Activated naive CD8-positive, alpha-beta T cell treated with anti-CD3 and anti-CD28 coated beads for 36 hours (primary cell): ENCODE measurements around the gene CCDC89. TPM values are rescaled to one million over a fixed set of nuclear protein-coding genes. Genes with fewer than 3 reads are reported as not detected.

Source experiments
- DNase-seq: peaks from one replicate; pipeline ENCODE4 v3.0.0; 2021
- H3K27ac Mint-ChIP-seq: one replicate; pipeline ENCODE4 v1.8.0; 2022; ENCODE audit warnings: mild to moderate bottlenecking, moderate library complexity, mixed read lengths
- H3K27me3 Mint-ChIP-seq: one replicate; pipeline ENCODE4 v1.8.0; 2022; ENCODE audit warnings: mild to moderate bottlenecking, mixed read lengths
- H3K36me3 Mint-ChIP-seq: one replicate; pipeline ENCODE4 v1.8.0; 2021; ENCODE audit warnings: mild to moderate bottlenecking, mixed read lengths
- H3K4me1 Mint-ChIP-seq: one replicate; pipeline ENCODE4 v1.8.0; 2021; ENCODE audit warnings: mixed read lengths
- H3K4me3 Mint-ChIP-seq: one replicate; pipeline ENCODE4 v1.8.0; 2022; ENCODE audit warnings: mild to moderate bottlenecking, moderate library complexity, mixed read lengths
- H3K9me3 Mint-ChIP-seq: one replicate; pipeline ENCODE4 v1.8.0; 2022; ENCODE audit warnings: mixed read lengths
- total RNA-seq, 2 experiments: library from RNA; stranded (reverse); gene quantifications; one replicate each; pipeline ENCODE4 v1.2.3, GENCODE V29; 2021

The CCDC89 gene
- total RNA-seq: not detected

DNA sequence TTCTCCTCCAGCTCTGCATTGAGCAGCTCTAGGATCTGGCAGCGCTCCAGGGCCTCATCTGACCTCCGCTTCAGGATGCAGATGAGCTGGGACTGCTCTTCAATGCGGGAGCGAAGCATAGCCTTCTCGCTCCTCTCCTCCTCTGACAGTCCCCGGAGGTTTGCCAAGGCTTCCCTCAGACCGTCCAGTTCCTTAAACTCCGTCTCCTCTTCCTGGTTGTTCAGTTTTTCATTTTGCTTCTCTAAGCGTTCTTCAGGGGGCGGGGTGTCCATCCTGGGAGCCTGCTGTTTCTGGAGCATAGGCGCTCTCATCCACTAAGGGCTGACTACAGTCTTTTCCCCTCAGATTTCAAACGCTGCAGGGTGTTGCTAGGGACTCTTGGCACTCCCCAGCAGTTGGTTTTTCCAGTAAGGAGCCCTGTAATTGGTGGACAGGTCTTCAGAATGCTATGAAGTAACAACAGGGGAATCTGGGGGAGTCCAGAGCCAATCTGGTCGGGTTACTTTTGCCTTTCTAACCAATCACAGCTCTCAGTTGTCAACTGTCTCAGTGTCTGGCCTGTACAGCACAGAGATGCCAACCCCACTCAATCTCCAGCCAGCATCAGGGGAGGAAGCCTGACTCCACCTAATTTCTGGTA lies at the start of gene CCDC89:
TSS of gene CCDC89 (minus strand) at position 376 of the 640 bp plus-strand sequence. CDS start at position 311, 65 bp downstream.
- Mint-ChIP-seq H3K4me1 (peaks cover 11% of the 10 kb centered on the region), H3K4me3 (no peak within 1 kb of the TSS), H3K36me3 (peaks cover 5% of the 10 kb centered on the region), H3K9me3 (no peaks in the 10 kb centered on the region), H3K27ac (no peak within 1 kb of the TSS), H3K27me3 (no peaks in the 10 kb centered on the region)
- DNase-seq: no peak

DNA sequence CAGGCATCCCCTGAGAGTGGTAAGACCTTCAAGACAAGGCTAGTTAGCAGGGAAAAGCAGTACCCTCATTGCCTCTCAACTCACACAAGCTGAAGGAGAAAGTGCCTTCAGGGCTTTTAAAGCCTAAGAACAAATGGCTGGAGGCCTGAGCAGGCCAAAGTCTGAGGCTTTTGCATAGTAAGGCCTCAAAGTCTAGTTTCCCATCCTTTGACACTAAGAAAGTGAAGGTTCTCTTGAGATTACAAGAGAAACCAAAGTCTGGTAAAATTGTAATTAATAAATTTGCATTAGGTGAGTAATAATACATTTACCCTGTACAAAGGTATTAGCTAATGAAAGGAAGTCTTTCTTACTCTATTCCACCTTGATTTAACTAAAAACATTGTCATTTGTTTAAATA lies 47.0 kb upstream of the CCDC89 start:
- no peak for DNase-seq
- Mint-ChIP-seq H3K27me3 (no peaks in the 10 kb centered on the region), H3K36me3 (peaks cover 11% of the 10 kb centered on the region), H3K4me3 (no peak overlapping the region), H3K27ac (no peak overlapping the region), H3K9me3 (peaks cover 3% of the 10 kb centered on the region), H3K4me1 (peaks cover 10% of the 10 kb centered on the region)

DNA sequence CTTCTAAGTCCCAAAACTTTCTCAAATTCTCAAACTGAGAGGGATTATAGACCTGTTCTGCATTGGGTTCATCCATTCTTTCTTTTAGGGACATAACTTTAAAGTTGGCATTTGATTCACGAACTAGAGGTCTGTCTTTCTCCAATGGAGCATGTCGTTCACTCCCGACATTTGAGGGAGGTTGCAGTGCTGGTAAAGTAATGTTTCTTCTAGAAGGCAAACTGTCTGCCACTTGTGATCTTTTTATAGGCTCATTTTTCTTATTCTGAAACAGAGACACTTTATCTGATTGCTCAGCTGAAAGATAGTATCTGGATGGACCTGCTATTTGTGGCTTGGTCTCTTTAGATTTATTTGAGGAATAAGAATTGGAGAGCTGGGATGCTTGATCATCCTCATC lies 40.4 kb upstream of the CCDC89 start:
- Mint-ChIP-seq H3K9me3 (peaks cover 3% of the 10 kb centered on the region), H3K27me3 (no peaks in the 10 kb centered on the region), H3K27ac (no peak overlapping the region)

DNA sequence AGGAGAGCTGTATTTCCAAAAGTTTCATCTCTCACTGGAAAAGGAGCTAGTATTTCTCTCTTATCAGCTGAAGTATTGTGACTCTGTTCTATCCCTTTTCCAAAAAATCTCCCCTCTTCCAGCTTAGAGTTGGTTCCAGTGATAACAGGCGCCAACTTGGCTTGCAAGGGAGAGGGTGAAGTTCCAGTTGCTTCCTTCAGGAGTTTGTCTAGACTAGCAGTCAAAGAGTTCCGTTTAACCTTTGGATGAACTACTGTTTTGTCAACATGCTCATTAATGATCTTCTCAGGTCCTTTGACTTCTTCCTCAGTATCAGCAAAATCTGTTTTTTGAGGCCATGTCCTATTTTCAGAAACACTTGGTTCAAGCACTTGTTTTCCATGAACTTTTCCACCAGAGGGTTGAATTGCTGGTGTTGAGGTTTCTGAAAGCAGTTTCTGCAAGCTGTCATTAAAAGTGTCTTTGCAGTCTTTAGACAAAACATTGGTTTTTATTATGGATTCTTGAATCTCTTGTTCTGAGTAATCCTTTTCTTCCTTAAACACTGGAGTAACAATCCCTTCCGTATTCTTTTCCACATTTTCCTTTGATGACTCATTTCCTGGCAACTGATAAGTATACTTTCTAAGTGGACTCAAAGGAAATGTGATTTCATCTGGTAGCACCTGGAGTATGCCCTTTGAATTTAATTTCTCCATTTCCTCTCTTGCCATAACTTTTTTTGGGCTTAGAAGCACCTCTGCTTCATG lies 39.7 kb upstream of the CCDC89 start:
- Mint-ChIP-seq H3K27me3 (no peaks in the 10 kb centered on the region), H3K36me3 (peaks cover 12% of the 10 kb centered on the region), H3K4me1 (no peaks in the 10 kb centered on the region), H3K27ac (no peak overlapping the region), H3K4me3 (no peak overlapping the region), H3K9me3 (peaks cover 2% of the 10 kb centered on the region)
- no peak for DNase-seq

More for the DNA sequence above, 40.4 kb upstream of the CCDC89 start:
- Mint-ChIP-seq H3K4me1 (no peaks in the 10 kb centered on the region), H3K36me3 (peaks cover 14% of the 10 kb centered on the region), H3K4me3 (no peak overlapping the region)
- DNase-seq: no peak

DNA sequence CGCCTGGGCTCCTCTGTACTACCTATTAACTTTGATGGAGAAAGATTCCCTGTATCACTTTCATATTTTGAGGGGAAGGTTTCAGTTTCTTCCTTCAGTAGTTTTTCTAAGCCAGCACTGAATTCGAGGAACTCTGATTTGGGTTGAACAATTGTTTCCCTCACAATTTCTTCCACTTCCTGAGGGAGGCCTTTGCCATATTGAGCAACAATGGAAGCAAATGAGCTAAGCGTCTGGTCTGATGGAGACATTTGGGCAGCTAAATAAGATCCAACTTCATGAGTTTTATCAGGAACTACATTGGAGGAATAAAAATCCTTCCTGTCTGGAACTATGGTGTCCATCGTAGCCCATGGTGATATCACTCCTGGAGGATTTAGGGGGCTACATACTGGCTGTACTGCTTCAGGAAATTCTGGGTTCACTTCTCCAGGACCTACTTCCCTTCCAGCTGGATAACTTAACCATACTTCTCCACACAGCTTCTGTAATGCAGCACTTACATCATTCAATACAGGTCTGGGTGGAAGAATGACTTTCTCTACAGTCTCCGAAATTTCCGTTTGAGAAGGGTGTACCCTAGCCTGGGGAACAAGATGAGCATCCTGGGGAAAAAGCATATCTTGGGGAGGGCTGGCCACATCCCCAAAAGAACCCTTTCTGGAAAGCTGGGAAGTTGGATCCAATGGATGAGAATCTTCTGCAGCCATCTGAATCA lies 38.9 kb upstream of the CCDC89 start:
- peaks cover 9% of the 10 kb centered on the region for H3K36me3 Mint-ChIP-seq
- H3K27me3 Mint-ChIP-seq: no peaks in the 10 kb centered on the region
- DNase-seq: no peak
- no peak overlapping the region for H3K27ac Mint-ChIP-seq
- H3K4me3 Mint-ChIP-seq: no peak overlapping the region
- H3K4me1 Mint-ChIP-seq: no peaks in the 10 kb centered on the region
- H3K9me3 Mint-ChIP-seq: no peaks in the 10 kb centered on the region

DNA sequence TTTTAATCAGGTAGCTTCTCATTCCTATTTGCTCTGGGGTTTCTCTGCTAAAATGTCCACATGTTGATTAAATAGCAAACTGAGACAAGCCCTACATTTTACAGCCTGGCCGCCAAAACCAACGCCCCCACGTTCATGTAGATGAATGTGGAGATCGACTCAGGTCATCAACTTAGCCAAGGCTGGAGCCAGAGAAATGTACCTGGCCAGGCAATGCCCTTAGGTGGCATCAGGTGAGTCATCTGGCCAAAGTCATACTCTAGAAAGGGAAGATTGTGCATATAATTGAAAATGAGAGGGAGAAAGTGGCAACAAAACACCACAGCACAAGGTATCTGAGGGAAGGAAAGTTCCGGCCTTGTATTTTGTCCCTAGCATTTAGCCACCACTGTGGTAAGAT lies 37.1 kb upstream of the CCDC89 start:
- DNase-seq: no peak
- Mint-ChIP-seq H3K4me3 (no peak overlapping the region), H3K36me3 (peaks cover 9% of the 10 kb centered on the region), H3K27ac (no peak overlapping the region), H3K4me1 (no peaks in the 10 kb centered on the region), H3K27me3 (no peaks in the 10 kb centered on the region), H3K9me3 (no peaks in the 10 kb centered on the region)

DNA sequence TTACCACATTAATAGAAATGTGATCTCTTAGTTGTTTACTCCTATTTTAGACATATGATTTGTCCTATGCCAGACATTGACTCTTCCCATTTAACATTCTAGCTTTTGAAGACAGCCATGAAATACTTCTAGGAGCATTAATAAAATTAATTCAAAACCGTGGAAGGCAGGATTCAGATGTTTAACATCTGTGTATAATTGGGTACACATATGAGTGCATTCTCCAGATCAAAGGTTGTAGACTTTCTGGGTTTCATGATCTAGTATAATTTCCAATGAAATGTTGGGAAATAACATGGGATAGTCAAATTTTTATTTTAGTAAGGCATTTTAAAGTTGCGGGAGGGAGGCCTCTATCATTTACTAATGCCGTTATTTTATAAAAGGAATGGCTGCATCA lies 35.2 kb upstream of the CCDC89 start:
- no peak overlapping the region for H3K4me3 Mint-ChIP-seq
- H3K36me3 Mint-ChIP-seq: peaks cover 2% of the 10 kb centered on the region
- H3K27ac Mint-ChIP-seq: no peak overlapping the region
- peaks cover 14% of the 10 kb centered on the region for H3K4me1 Mint-ChIP-seq
- H3K27me3 Mint-ChIP-seq: no peaks in the 10 kb centered on the region
- H3K9me3 Mint-ChIP-seq: no peaks in the 10 kb centered on the region
- no peak for DNase-seq

DNA sequence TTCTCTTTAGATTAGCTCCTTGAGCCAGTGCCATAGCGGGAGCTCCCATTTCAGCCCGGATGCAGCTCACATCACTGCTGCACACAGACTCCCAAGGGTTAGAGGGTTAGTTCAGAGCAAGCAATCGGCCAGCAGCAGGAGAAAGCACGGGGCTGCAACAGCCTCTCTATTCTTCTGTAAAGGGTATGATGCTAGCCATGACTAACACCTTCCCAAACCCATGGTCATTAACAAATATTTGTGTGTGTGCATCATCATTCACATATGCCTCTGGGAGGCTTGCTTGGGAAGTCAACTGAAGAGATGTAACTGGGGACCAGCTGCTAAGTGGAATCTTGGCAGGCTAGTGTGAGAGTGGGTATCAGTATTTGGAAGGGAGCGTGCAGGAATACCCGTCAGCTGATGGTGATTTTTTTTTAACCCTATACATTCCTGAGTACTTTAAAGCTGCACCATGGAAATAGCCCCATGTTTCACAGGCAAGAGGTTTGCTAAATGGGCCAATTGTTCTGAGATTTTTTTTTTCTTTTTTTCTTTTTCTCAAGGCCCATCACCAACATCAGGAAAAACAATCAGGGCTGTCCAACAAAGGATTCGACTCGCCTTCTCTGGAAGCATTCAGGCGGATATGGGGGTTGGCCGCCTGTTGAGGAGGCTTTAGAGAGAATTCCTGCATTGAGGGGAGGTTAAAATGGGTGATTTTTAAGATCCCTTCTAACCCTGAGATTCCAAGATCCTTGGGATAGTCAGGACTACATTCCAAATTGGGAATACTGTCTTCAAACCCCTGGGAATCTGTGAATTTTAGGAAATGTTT lies 33.2 kb upstream of the CCDC89 start:
- H3K9me3 Mint-ChIP-seq: no peaks in the 10 kb centered on the region
- H3K27me3 Mint-ChIP-seq: no peaks in the 10 kb centered on the region
- no peak for DNase-seq
- H3K4me1 Mint-ChIP-seq: peaks cover 14% of the 10 kb centered on the region
- no peak overlapping the region for H3K27ac Mint-ChIP-seq
- no peak overlapping the region for H3K4me3 Mint-ChIP-seq
- no peaks in the 10 kb centered on the region for H3K36me3 Mint-ChIP-seq

DNA sequence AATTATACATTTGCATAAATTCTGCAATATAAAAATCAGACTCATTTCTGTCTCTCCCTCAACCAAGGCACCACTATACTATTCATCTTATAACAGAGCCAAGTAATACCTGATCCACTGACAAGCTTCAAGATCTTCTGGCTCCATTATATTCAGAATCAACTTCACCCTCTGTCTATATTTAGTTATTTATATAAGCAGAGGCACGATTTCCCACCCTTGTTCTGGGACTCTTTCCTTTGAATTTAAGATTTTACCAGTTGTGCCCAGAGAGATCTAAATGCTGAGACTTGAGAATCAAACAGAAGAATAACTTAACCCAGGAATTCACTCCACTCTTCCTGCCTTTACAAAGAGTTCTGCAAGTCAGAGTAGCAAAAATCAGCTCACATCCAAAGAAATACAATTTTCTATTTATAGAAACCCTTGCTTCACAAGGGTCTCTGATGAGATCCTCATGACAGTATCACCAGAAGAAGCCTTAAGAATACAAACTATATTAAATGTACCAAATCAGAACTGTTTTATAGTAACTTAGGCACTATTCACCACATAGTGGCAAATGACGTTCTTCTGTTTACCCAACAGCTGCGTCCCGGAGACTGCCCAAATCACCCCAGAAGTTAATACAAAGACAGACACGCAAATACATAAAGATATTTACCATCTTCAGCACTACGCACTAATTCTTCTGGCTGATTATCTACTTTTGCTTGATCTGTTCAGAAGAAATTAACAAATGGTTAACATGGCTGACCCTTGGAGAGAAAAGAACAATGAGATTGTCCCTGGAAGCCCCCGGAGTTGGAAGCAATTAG lies 32.3 kb upstream of the CCDC89 start:
- Mint-ChIP-seq H3K27ac (no peak overlapping the region), H3K4me1 (peaks cover 14% of the 10 kb centered on the region), H3K27me3 (no peaks in the 10 kb centered on the region), H3K4me3 (no peak overlapping the region), H3K36me3 (no peaks in the 10 kb centered on the region), H3K9me3 (no peaks in the 10 kb centered on the region)
- DNase-seq: no peak

DNA sequence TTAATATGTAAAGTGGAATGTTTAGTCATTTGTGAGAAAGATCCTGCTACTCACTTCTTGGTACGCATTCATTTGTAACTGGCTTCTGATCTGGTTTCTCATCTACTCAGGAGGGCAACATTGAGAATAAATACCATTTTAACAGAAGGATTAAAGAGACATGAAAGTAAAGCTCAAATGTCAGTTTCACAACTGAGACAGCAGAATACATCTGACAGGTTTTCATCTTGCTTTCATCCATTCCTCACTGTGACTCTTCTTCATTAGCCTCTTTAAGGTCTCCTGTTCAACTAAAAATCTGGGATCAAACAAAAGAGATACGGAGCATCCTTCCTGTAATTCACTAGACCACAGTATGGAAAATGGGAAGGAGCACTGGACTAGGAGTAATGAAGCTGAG lies 31.4 kb upstream of the CCDC89 start:
- DNase-seq: no peak
- H3K27ac Mint-ChIP-seq: no peak overlapping the region
- H3K36me3 Mint-ChIP-seq: no peaks in the 10 kb centered on the region
- no peaks in the 10 kb centered on the region for H3K9me3 Mint-ChIP-seq
- H3K4me1 Mint-ChIP-seq: peaks cover 14% of the 10 kb centered on the region
- H3K4me3 Mint-ChIP-seq: no peak overlapping the region
- no peaks in the 10 kb centered on the region for H3K27me3 Mint-ChIP-seq

DNA sequence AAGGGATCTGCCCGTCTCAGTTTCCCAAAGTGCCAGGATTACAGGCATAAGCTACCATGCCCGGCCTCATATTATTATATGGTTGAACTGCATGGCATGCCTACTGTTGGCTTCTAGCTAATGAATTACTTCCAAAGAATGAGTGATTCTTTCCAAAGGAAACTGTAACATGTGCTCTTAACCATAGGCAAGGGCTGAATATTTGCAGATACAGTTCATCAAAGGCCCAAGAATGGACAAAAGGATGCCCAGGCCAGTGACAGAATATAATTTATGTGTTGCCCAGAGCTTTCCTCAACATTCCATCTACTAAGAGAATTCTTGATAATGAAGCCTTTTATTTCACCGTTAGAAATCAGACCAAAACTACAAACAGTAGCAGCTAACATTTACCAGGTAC lies 27.0 kb upstream of the CCDC89 start:
- Mint-ChIP-seq H3K4me1 (peaks cover 14% of the 10 kb centered on the region), H3K27ac (no peak overlapping the region), H3K4me3 (no peak overlapping the region), H3K36me3 (no peaks in the 10 kb centered on the region), H3K9me3 (no peaks in the 10 kb centered on the region), H3K27me3 (no peaks in the 10 kb centered on the region)
- no peak for DNase-seq

DNA sequence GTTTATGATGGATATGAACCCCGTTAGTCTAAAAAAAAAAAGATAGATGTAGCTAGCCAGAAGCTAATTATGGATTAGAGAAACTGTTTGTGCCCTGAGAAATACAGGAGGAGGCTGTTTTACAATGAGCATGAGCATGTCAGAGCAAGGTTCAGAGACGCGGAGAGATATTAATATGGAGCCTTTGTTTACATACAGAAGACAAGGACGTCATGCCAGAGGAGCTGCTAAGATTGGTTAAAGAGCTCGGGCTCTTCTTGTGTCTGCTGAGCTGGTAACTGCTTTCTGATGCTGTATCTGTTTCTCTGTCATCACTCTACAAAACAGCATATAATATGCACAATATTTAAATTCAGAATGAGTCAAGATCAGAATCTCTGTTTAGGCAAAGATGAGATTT lies 24.9 kb upstream of the CCDC89 start:
- no peak for DNase-seq
- Mint-ChIP-seq H3K4me3 (no peak overlapping the region), H3K27me3 (no peaks in the 10 kb centered on the region), H3K9me3 (no peaks in the 10 kb centered on the region), H3K4me1 (no peaks in the 10 kb centered on the region), H3K36me3 (peaks cover 2% of the 10 kb centered on the region), H3K27ac (no peak overlapping the region)

DNA sequence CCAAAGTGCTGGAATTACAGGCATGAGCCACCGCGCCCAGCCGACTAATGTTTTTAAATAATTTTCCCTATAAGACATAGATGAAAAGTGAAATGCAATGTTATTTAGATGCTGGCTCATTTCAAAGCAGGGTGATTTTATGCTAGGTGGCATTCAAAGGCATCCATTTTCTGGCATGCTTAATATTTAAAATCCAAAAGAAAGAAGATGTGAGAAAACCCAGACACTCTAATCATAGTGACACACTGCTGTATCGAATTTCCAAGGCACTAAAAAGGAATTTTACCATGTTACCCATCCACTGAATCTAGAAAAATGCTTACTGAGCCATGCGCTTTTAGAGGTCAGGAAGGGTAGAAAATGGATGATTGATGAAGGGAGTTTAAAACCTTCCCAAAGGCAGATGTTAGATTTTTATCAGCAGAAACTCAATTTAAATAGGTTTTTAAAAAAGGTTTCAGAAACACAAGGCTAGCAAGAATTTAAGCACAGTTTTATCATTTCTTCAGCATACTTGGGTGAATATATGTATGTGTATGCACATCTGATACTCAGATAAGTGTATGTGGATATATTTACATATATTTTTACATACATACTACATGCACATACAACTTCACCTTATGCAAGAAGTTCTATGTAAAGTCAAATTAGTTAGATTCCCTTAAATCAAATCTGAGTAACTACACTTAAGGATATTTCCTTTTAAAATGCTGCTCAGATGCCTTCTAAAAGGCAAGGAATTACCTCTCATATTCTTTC lies 24.1 kb upstream of the CCDC89 start:
- Mint-ChIP-seq H3K4me3 (no peak overlapping the region), H3K27ac (no peak overlapping the region), H3K4me1 (no peaks in the 10 kb centered on the region), H3K27me3 (no peaks in the 10 kb centered on the region), H3K9me3 (no peaks in the 10 kb centered on the region), H3K36me3 (peaks cover 2% of the 10 kb centered on the region)
- DNase-seq: no peak

DNA sequence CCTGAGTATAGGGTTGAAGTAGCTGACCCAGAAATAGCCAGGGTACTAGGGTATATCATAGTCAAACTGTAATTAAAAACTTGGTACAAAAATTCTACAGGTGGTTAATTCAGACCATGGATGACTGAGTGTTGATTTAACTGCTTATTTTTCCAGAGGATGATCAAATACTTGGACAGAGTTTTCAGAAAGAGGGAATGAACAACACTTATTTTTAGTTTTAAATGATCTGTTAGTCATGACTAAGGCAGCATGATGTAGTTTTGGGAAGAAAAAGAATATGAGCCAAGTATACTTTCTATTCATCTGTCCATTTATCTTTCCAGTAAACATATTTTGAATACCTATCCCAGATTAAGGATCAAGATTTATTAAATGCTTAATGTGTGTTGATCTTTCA lies 19.8 kb upstream of the CCDC89 start:
- H3K9me3 Mint-ChIP-seq: no peaks in the 10 kb centered on the region
- peaks cover 2% of the 10 kb centered on the region for H3K36me3 Mint-ChIP-seq
- no peak for DNase-seq
- no peaks in the 10 kb centered on the region for H3K4me1 Mint-ChIP-seq
- no peak overlapping the region for H3K27ac Mint-ChIP-seq
- H3K4me3 Mint-ChIP-seq: no peak overlapping the region
- no peaks in the 10 kb centered on the region for H3K27me3 Mint-ChIP-seq
